ENCODE results near the gene OR2T5.
"Not testable (repeated sequence)": the region's sequence is repeated elsewhere in the genome, so short reads cannot be mapped to it uniquely, and the experiment has no call there.

OR2T5 gene, protein sequence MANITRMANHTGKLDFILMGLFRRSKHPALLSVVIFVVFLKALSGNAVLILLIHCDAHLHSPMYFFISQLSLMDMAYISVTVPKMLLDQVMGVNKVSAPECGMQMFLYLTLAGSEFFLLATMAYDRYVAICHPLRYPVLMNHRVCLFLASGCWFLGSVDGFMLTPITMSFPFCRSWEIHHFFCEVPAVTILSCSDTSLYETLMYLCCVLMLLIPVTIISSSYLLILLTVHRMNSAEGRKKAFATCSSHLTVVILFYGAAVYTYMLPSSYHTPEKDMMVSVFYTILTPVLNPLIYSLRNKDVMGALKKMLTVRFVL

DNA sequence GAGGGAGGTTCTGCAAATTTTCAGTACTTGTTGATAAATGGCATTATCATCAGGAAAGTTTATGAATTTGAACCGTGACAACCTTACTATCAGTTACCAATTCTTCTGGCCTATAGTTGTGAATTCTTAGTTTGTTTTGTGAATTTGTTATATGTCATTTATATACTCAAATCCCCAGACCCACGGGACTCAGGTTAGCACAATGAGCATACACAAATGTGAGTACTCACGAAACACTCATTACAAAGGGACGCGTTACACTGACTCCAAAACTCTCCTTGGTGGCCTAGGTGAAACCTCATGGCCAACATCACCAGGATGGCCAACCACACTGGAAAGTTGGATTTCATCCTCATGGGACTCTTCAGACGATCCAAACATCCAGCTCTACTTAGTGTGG lies at the start of gene OR2T5:
Gene OR2T5, plus strand, starts transcription at position 301 of the 400 bp plus-strand sequence. Its CDS starts 0 bp downstream, at position 301.
- not testable (repeated sequence) for DNase-seq

DNA sequence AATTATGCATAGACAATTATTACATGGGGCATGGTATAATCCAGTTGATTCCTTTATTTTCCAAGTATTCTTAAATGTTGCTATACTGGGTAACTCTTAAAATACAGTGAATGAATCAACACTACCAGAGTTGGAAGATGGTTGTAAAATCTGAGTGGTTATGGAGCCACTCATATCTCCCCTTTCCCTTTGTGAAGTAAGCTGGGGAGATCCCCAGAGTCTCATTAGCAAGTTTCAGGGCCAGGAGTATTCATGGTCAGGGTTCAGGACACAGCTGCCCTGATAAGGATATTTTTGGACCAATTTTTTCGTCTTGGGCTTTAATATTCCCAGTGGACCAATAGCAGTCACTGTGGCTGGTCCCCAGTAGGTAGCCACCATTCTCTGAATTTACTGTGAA lies 49.7 kb upstream of the OR2T5 start:
- DNase-seq = not testable (repeated sequence)

DNA sequence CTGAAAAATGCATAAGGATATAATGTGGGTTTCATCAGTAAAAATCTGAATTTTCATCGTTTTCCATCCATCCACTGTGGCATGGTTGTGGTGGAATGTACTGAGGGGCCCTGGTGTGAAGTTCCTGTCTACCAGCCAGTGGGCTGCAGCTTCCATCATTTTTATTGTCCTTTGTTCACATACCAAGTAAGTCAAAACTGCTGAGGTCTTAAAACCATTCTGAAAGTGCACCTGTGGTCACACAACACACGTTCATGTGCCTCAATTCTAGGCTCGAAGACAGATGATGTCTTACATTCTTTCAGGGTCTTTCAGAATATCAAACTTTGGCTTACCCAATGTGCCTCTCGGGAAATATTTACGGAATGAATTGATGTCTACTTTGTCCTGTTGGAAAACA lies 49.1 kb upstream of the OR2T5 start:
- DNase-seq = not testable (repeated sequence)

DNA sequence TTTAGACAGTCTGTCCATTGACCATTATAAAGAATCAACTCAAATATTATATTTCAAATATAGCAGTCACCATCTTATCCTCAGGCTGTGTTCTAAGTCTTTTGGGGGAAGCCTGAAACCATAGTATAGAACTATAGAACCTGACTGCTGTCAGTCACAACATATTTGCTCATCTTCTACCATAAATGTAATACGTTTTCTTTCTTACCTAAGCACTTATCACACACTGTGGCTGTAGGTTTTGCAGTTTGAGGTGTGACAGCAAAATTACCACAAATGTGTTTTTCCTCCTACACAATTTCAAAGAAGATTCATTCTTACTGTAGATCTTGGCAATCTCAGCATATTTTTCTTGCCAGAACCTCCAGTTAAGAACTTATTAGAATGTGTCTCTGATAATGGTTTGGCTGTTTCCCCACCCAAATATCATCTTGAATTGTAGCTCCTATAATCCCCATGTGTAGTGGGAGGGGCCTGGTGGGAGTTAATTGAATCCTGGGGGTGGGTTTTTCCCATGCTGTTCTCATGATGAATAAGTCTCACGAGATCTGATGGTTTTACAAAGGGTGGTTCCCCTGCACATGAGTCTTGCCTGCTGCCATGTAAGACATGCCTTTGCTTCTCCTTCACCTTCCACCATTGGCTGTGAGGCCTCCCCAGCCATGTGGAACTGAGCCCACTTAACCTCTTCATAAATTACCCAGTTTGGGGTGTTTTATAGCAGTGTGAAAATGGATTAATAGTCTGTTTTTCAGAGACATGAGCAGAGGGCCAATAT lies 45.7 kb upstream of the OR2T5 start:
- not testable (repeated sequence) for DNase-seq

DNA sequence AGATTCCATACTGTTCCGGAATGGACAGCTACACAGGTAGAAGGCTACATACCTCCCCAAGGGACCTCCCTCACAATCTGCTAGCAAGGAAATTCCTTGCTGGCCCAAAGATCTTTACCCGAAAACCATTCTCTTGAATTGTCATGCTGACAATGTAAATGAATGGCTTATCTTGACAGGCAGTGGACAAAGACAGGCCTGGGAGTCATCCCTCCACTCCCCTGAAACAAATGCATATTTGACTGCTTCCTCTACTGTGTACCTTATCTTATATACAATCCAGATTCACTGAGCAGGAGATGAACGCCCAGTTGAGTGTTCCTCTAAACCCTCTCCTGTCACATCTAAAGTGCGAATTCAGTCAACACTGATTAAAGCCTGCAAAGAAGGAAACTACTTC lies 43.8 kb upstream of the OR2T5 start:
- not testable (repeated sequence) for DNase-seq

DNA sequence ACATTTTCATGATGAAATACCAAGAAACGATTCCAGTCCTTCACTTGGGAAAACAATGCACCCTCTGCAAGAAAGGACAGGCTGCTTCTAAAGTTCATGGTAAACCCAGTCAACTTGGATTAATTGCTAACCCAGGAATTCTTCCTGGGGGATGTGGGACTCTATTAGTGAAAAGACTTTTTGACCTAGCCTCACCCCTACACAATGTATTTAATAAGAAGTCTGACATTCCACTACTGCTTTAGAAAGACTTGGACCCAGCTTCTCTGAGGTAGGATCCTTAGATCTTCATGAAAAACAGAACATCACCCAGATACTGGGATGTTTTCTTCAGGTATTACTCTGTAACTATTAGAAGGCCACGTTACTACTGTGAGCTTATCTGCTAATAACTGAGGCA lies 43.0 kb upstream of the OR2T5 start, which contains the start of gene OR2T2:
Gene OR2T2, plus strand, starts transcription at position 239 of the 400 bp plus-strand sequence. CDS start 7,161 bp downstream, outside the sequence.
- DNase-seq = not testable (repeated sequence)

DNA sequence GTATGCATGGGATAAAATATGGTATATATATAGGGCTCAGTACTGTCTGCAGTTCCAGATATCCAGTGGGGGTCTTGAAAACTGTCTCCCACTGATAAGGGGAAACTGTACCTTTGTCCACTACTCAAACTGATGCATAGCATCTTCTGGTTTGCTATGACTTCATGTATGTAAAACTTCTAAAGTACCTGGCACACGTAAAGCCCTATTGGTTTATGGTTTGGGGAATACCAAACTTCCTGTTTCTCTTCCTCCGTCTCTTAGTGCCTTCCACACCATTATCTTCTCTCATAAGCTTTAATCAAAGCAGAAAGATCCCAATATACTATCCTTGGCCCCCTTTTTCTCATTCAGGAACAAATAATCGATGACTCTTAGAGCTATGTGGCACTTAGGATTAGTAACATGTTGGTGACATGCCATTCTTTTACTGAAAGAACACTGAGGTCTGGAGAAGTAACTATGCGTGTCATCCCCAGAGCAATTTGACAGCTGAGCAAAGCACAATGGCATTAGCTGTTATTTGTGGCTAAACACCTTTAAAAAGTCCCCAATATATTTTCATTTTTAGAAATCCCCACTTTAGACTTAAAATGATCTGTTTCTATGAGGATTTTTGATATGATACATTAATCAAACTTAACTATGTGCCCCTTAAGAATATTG lies 39.8 kb upstream of the OR2T5 start:
- DNase-seq = not testable (repeated sequence)

DNA sequence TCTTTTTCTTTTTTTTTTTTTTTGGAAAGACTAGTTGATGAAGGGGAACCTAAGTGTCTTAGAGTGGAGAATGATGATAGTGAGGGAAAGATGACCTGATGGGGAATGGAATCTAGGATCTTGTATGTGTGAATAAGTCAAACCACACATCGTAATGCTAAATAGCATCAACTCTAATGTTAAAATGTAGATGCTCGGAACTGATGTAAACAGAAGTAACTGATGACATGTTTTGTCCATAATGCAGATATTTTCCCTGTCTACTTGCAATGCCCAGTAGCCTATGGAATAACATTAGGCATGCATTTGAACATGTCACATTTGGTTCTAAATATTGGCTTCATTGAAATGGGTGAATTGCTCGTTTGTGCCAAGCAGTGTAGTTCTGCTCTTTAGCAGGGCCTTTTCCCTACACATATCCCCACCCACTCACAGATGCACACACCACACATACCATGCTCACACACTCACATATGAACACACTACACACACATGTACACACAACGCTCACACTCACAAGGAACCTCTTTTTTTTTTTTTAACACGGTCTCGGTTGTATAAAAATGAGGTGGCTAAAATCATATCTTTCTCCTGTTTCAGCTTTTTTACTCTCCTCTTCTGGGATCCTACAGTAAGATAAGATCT lies 38.4 kb upstream of the OR2T5 start:
- not testable (repeated sequence) for DNase-seq

DNA sequence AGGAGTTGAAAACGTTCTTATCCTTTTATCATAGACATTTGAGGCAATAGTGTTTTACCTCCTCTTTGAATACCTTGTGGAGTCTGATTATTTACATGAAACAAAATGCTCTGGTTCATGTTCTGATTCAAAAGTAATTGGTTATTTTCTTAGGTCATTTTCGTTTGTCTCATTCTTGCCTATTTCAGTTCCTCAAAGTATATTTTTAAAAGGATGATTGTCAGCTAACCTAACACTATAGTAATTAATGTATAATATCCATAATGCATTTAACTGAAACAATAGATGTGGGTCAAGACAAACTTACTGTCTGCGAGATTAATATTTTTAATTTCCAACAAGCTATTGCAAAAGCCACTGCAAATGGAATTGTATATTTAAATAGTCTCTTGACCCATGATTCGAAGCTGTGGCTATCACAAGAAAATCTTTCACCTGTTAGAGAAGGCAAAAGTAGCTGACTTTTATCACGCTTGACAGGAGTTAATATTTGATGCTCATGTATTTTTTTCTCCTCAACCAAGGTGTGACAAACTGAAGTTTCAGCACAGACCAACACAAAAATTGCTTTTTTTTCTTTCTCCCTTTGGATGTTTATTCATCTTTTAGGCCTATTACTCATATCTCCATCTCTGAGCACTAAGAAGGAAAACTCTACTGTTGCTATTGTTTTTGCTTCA lies 37.8 kb upstream of the OR2T5 start:
- DNase-seq = not testable (repeated sequence)

DNA sequence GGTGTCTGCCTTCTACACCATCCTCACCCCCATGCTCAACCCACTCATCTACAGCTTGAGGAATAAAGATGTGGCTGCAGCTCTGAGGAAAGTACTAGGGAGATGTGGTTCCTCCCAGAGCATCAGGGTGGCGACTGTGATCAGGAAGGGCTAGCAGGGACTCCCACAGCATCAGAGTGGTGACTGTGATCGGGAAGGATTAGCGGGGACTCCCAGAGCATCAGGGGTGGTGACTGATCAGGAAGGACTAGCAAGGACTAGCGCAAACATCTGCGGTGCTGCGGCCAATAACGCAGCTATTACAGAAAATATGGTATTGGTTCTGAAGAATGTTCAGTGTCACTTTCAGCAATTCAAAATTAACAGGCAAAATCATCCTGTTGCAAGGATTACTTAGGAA lies 34.8 kb upstream of the OR2T5 start:
- DNase-seq = not testable (repeated sequence)

DNA sequence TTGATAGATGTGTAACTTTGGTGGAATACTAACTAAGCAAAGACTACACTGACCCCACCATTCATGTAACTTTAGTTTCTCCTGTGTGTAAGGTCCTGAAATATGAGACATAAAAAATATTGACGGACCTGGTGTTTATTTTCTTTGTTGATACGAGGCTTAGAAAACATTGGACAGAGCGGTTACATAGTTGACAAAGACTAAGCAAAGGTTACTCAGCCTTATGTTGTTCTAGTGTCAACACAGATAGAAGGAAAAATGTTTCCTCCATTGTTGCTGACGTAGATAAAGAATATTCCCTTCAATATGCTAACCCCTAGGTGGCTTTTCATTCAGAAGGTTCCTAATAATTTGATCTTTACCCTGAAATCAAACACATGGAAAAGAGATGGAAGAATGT lies 33.3 kb upstream of the OR2T5 start:
- DNase-seq = not testable (repeated sequence)

DNA sequence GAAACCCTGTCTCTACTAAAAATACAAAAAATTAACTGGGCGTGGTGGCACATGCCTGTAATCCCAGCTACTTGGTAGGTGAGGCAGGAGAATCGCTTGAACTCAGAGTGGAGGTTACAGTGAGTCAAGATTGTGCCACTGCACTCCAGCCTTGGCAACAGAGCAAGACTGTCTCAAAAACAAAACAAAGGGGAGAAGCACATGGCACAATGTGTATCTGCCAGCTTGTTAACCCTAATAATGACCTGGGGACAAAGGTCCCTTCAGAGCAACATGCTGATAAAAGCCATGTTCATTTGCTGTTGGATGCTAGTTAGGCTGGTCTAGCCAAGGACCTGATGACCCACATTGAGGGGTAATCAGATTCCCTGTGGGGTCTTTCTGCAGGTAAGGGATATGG lies 31.8 kb upstream of the OR2T5 start:
- DNase-seq = not testable (repeated sequence)

DNA sequence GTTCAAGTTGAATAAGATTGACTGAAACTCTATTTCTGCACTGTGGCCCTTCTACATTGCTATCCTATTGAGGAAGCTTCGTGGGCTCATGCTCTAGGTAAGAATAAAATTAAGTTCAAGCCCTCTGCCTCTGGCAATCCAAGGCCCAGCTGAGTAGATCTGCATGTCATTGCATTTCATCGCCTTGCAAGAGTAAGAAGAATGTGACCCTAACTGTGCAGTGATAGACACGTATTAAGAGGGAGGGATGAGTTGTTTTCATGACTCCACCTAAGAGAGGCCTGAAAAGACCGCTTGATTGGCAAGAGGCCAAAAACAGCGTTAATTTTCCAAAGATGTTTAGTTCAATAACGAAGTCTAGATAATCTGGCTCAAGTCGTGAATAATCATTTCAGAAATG lies 29.3 kb upstream of the OR2T5 start:
- DNase-seq = not testable (repeated sequence)

DNA sequence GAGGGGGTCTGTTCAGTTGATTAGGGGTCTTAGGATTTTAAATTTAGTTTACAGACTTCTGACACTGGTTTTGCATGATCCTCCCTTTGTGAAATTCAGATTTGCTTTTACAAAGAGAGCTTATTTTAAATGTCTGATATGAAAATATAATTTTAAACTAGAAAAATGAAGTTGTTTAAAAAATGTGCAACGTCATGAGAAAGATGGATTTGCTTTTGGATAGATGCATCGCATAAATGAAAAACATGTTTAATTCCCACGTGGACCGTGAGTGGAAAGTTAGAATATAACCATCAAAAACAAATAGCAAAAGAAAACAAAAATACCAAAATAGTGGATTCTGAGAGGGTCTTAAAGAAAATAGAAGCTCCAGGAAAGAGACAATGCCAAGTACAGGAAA lies 17.2 kb upstream of the OR2T5 start:
- no peak for DNase-seq

DNA sequence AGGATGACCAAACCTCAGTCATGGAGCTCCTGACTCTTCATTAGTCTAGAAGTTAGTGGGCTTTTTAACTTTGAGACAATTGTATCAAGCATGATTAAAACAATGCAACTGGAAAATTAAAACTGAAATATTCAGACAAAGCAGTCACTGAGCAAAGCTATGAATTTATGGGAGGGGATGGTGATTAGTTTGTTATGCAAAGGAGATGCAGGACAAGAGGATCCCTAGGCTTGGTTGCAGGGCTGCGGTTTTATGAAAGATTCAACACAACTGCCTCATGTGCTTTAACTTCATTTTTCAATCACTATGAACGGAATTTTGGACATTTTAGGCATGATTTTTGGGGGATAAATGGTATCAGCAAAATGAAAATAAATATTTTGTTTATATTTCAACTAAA lies 16.3 kb upstream of the OR2T5 start:
- not testable (repeated sequence) for DNase-seq

DNA sequence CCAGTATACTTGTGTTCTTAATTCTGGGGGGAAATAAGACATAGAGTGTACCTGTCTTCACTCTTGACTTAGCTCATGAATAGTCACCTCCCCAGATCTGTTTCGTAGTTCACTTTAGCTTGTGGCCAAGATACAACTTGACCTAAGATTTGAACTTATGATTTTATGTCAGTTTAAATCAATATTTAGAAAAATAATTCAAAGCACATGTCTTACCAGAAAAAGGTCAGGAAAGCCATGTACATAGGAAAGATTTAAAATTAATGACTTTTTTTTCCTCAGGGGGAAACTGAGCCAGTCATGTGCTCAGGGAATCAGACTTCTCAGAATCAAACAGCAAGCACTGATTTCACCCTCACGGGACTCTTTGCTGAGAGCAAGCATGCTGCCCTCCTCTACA lies 15.3 kb upstream of the OR2T5 start, which contains the start of gene OR2T3:
Gene OR2T3, plus strand, starts transcription at position 301 of the 400 bp plus-strand sequence. Its CDS starts 0 bp downstream, at position 301.
- not testable (repeated sequence) for DNase-seq

DNA sequence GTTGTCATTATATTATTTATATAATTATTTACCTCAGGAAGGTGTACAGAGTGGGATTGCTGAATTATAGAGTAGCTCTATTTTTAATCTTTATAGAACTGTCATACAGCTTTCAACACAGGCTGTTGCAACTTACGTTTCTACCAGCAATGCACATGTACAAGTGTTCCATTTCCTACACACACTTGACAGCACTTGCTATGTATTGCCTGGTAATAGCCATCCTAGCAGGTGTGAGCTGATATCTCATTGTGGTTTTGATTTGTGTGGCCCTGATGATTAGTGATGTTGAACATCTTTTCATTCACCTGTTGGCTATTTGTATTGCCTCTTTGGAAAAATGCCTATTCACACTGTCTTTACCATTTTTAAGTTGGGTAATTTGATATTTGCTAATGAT lies 12.7 kb upstream of the OR2T5 start:
- not testable (repeated sequence) for DNase-seq

DNA sequence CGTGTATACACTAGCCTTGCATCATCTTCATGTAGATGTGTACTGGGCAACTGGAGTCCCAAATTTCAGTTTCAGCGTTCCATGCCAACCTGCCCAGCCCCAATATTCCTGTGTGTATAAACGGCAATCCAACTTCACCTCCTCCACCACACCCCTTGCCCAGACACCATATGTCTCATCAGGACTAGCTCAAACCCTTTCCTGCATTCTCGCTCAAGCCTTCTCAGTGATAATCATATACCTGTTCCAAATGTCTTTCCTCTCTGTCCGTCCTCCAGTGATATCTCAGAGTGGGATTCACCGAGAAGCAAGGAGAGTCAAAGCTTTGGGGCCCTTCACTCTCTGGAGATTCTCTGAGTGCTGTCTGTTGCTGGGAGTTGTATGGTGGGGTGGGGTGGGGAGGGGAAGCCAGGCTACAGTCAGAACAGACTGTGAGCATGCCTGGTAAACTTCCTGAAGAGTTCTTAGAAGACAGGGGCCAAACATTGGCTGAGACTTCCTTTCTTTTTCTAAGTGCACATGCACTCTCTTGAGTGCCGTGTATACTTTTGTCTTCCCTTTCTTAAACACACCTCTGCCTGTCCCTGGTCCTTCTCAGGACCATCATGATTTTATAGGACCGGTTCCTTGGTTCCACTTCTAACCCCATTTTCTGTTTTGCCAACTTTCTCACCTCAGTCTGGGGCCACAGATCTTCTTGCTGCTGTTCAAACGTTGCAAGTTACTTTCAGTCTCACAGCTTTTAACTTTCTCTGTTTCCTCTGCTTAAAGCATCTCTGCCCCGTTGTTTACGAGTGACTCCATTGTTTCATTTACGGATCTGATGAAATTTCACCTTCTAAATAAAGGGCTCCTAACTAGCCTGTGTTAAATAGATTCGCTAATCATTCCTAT lies 6.5 kb upstream of the OR2T5 start:
- DNase-seq = not testable (repeated sequence)

DNA sequence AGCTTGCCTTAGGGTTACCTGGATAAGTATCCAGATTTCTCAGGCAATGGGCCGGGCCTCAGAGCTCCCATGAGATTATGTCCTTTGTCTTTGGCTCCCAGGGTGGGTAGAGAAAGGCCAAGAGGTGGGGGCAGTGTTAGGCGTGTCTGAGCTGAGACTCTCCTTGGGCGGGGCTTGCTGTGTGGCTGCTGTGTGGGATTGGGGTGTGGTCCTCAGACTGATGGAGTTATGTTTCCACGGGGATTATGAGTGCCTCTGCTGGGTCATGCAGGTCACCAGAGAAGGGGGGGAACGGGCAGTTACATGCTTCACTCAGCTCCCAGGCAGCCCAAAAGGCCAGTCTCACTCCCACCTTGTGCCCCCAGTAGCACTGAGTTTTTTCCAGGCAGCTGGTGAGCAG lies 8.3 kb downstream of the OR2T5 start:
- DNase-seq = not testable (repeated sequence)

DNA sequence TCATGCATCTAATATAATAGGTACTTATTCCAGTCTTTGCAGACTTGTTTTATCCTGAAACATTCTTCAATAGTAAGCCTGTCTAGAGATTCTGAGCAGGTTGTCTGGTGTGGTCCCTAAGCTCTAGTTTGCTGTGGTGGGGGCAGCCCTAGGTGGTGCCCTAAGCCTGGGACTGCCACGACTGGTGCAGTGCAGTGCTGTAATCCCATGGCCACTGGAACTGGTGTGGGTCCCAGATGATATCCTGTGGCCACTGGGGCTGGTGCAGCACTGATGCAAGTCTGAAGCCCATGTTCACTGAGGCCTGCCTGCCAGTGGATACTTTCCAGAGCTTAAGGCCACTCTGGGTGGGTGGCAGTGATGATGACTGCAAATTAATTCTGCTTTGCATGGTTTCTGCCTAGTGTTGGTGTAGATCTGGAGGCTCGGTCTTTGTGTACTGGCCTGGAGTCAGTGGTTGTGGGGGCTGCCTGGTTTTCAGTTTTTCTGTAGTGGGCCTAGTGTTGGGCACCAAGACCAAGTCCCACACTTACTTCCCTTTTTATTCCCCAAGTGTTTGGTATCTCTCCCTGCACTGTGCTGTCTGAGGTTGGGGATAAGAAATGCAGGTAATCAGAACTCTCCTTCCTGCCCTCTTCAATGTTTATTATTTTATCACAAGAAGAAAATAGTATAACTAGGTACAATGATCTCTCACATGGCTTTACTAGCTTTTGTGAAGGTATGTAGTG lies 12.1 kb downstream of the OR2T5 start:
- DNase-seq = not testable (repeated sequence)

Measured in left hindlimb (tissue), 1 donor.